Posterior cingulate gyrus (tissue), 11 donors: ENCODE results near the gene FAM89A.
A peak's percentile ranks its signal among the peaks of the same experiment; 100 is the strongest.

Experiments
- DNase-seq, 10 donors: peaks; one replicate each; pipeline versions ENCODE4 v3.0.0 to v3.0.0-alpha.2; 2020 to 2021; ENCODE audit warnings: mixed read lengths in 3 of 10
- intact Hi-C: fragments of 100-400 bp; cut with DNase I; formaldehyde crosslinking; loops from one replicate; pipeline ENCODE4 v1.15.1; 2023

FAM89A gene

GRCh38 chr1:231040019-231040799 is at the start of gene FAM89A:
Gene FAM89A, minus strand, starts transcription at chr1:231040254. Its CDS starts 43 bp downstream, at chr1:231040211.
- intact Hi-C loops = no loop called here
- peak in 5 of 10 donors; percentile 25 to 88 (median 39) for DNase-seq

DNA sequence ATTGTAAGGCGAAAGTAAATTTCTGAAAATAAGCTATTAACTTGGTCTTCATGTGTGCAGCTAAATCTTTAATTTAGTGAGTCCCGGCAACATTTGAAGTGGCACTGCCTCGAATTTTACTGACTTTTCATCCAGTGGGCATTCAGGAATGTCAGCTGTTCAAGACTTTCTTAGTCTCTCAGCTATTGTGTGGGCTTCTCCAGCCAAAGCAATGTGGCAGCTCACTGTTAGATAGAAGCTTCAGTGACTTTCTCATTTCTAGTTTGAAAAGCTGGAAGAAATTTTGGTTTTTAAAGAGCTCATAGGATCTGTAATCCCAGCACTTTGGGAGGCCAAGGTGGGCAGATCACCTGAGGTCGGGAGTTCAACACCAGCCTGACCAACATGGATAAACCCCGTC is 44.3 kb upstream of the FAM89A start:
- DNase-seq = no peak
- intact Hi-C loops = no loop called here

GRCh38 chr1:231079163-231079562 is 39.1 kb upstream of the FAM89A start:
- intact Hi-C loops = no loop called here
- DNase-seq = no peak

- no peak for DNase-seq
- intact Hi-C loops = no loop called here
Observed at GRCh38 chr1:231078250-231078649, 38.2 kb upstream of the FAM89A start.

GRCh38 chr1:231076802-231077201 is 36.7 kb upstream of the FAM89A start:
- intact Hi-C loops = no loop called here

GRCh38 chr1:231075497-231075896 is 35.4 kb upstream of the FAM89A start:
- no peak for DNase-seq
- intact Hi-C loops = no loop called here

More at GRCh38 chr1:231076802-231077201, 36.7 kb upstream of the FAM89A start:
- no peak for DNase-seq

DNA sequence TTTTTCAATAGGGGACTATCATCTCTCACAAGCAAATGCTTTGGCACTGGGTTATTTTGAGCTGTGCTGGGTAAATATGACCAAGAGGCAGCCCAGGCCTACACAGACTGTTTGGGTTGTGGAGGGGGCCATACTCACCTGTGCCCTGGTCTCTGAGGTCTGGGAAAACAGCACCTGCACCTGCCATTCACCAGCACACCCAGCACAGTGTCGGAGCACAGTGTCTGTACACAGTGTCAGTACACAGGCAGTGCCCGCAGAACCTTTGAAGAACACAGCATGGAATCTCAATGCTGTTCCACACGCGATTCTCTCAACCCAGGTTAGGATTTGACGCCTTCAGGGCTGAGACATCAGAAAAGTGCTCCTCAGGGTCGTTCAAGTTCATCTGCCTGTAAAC is 35.0 kb upstream of the FAM89A start:
- no peak for DNase-seq

DNA sequence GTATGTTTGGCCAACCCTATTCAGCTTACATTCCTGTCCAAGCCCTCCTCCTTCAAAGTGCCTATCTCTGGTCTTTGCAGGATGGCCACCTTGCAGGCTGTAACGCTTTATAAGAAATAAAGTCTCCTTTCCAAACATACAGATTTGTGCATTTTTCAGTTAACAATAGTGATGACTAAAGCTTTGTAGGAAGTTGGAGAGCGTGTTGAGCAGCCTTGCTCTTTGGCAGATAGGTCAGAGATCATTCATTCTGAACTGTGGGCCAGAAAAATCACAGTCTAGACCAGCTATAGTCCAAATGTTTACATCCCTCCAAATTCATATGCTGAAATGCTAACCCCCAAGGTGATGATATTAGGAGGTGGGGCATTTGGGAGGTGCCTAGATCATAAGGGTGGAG is 34.0 kb upstream of the FAM89A start:
- intact Hi-C loops = no loop called here
- no peak for DNase-seq

More for the DNA sequence above, 35.0 kb upstream of the FAM89A start:
- intact Hi-C loops = no loop called here

DNA sequence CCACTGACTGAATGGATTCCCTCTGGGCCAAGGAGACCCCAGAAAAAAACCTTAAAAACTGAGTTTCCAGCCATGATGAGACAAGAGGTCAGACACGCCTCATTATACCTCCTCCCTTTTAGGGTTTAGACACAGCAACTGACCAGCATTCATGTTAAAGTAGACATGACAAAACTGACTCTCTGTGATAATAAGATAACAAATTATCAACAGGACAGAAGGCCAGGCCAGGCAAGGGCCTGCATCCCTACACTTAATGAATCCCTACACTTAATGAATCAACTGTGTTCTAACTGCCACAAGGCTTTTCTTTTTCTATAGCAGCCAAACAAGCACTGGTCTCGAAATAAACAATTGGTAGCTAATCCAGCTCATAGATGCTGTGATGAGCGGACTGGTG is 33.3 kb upstream of the FAM89A start:
- intact Hi-C loops = no loop called here
- DNase-seq = no peak

GRCh38 chr1:231072502-231073094 is 32.5 kb upstream of the FAM89A start:
- intact Hi-C loops = no loop called here
- DNase-seq = no peak

DNA sequence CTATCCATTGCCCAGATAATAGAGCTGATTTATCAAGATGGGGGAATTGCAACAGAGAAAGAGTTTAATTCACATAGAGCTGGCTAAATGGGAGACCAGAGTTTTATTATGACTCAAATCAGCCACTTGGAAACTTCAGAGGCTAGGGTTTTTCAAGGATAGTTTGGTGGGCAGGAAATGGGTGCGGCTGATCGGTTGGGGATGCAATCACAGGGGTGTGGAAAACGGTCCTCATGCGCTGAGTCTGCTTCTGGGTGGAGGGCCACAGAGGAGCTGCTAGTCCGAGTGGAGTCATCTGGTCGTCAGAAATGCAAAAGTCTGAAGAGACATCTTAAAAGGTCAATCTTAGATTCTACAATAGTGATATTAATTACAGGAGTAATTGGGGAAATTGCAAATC is 32.0 kb upstream of the FAM89A start:
- DNase-seq = no peak
- intact Hi-C loops = no loop called here

DNA sequence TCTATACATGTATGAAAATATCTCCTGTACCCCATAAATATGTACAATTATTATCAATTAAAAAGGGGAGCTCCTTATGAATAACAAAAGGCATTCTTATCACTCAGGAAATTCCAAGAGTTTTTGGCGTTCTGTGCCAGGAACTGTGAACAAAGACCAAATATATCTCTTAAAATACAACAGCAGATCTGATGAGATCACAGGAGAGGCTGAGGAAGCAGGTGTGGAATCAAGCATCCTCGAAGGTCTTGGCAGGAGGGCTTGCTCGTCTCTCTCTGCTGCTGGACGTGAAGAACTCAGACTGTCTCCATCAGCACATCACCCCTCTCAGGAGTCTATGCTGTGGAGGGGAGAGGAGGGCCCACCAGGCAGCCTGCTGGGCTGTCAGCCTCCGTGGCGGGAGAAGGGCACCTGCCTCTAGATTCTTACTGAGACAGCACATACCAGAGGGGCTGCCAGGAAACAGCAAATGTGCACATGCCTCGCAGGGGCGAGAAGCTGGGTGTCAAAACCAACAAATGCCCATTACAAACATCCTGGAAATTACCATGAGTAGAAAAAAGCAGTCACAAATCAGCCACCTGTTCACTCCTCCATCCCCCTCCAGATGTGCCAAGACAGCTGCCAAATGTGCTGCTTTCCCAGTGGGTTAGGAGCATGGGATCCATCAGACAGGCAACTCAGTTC is 30.8 kb upstream of the FAM89A start:
- intact Hi-C loops = no loop called here

DNA sequence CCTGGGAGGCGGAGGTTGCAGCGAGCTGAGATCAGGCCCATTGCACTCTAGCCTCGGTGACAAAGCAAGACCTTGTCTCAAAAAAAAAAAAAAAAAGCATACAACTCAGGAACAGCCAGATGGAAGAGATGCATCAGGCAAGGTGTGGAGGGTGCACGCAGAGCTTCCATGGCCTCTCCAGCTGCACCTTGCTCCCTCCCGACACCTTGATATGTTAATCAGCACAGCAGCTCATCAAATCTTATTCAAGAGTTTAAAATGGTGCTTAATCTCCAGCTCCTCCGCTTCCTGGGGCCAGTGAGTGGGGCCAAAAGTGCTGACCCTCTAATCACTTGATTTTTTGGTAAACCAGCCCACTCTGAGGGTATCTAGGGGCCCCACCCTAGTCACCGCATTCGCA is 29.3 kb upstream of the FAM89A start:
- intact Hi-C loops = no loop called here
- no peak for DNase-seq

More for the DNA sequence above, 30.8 kb upstream of the FAM89A start:
- DNase-seq = no peak

DNA sequence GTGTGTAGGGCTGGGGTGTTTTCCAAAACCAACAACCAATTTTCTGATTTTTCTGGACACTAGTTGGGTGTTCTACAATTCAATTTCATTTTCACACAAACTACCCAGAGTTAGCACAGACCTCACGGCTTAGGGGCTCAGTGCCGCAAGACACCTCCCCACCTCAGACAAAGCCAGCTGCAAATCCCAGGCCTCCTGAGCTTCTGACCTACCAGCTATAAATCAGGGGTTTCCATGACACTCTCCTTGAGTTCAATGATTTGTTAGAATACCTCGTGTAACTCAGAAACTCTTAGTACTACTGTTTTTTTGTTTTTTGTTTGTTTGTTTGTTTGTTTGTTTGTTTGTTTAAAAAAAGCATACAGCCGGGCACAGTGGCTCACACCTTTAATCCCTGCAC is 28.7 kb upstream of the FAM89A start:
- intact Hi-C loops = no loop called here
- no peak for DNase-seq

GRCh38 chr1:231065510-231066241 is 25.6 kb upstream of the FAM89A start:
- DNase-seq = no peak
- intact Hi-C loops = no loop called here

DNA sequence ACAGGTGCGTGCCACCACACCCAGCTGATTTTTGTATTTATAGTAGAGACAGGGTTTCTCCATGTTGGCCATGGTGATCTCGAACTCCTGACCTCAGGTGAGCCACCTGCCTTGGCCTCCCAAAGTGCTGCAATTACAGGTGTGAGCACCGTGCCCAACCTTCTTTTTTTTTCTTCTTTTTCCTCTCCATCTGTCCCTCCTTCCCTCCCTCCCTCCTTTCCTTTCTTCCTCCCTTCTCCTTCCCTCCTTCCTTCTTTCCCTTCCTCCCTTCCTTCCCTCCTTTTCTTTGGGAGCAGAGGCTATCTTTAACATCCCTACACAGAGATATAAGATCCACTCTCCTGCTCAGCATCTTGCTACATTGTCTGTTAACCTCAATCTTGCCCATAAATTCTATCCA is 24.4 kb upstream of the FAM89A start:
- intact Hi-C loops = no loop called here

DNA sequence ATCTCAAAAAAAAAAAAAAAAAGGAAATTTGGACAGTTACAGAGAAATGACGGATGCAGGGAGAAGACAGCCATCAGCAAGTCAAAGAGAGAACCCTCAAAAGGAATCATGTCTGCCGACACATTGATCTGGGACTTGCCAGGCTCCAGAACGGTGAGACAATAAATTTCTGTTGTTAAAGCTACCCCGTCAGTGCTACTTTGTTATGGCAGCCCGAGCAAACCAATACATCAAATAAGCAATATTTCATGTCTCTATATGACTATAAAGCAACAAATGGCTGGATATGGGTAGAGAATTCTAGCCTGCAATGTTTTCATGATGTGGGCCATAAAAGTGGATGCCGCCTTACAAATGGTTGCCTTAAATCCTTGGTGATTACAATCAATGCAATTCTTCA is 23.3 kb upstream of the FAM89A start:
- intact Hi-C loops = no loop called here
- DNase-seq = no peak

More for the DNA sequence above, 24.4 kb upstream of the FAM89A start:
- no peak for DNase-seq

- DNase-seq = no peak
- intact Hi-C loops = no loop called here
Observed at GRCh38 chr1:231062500-231063270, 22.6 kb upstream of the FAM89A start.

DNA sequence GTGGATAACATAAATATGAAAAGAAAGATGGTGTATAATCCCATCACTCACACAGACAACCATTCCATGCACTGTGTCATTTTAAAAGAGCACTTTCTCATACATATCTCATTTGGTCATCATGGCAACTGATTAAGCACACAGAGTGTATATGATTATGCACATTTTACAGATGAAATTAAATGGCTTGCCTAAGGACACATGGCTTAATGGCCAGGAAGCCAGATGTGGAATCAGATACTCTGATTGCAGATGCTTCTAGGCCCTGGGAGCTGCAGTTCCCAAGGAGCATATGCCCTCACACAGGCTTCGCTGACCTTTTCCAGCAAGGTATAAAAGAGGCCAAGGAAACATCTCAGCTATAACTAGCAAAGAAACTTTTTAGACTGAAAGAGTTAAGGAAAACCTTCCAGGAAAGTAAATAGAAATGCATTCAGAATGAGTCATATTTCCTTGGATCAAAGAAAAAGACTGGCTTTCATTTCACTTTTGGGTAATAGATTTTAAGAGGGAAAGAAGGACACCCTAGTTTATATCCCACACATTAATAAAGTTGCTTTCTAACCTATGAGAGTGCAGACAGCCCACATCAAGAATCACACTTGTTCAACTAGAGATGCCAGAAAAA is 19.6 kb upstream of the FAM89A start:
- intact Hi-C loops = no loop called here
- DNase-seq = no peak
